ENCODE results near the gene FURIN.
"Not testable (repeated sequence)": the region's sequence is repeated elsewhere in the genome, so short reads cannot be mapped to it uniquely, and the experiment has no call there.

The FURIN gene

DNA sequence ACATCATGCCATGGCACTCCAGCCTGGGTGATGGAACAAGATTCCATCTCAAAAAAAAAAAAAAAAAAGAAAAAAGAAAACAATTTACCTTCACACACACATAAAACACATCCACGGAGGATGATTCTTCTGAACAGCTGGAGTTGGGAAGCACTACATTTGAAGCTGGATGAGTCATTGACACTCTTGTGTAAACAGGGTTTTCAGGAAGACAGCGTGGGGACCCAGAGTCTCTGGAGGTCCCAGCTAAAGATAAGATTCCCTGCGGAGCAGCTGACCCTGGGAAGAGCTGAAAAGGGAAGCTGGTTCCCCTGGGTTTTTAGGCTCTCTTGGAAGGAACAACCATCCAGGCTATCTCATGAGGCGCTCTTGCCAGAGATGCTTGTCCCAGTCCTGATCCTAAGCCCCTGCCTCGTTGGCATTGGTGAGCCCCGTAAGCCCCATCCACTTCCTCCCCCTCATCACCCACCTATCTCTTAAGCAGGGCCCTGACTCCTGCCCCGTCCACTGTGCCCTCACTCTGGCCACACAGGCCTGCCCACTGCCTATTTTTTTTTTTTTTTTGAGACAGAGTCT lies 32.0 kb upstream of the FURIN start:
- peaks cover 2% of the 10 kb centered on the region for H3K36me3 Mint-ChIP-seq (ENCODE audit: low read depth)
- peaks cover 55% of the 10 kb centered on the region for H3K4me1 Mint-ChIP-seq (ENCODE audit: low read depth)
- peak overlapping the region; percentile 85 for H3K27ac Mint-ChIP-seq
- DNase-seq (ENCODE audit: low spot score) = no peak
- peak overlapping the region; percentile 69 for H3K4me3 Mint-ChIP-seq
- no peaks in the 10 kb centered on the region for H3K9me3 Mint-ChIP-seq
- no peaks in the 10 kb centered on the region for H3K27me3 Mint-ChIP-seq (ENCODE audit: low read depth)

DNA sequence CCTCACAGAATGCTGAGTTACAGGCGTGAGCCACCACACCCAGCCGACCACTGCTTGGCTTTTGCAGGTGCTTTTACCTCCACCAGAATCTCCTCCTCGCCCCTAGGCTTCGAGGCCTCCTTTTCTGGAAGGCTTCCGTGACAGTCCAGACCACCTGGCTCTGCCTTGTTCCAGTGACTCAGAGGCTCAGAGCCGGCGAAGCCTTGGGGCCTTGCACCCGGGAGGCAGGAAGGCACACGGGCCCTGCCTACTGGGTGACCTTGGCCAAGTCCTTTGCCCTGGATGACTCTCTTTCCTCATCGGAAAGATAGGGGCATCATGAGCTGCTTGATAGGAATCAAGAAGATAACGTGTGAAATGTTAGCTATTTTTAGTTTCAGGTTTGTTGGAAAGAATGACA lies 31.3 kb upstream of the FURIN start:
- Mint-ChIP-seq H3K4me1 (ENCODE audit: low read depth) (peaks cover 59% of the 10 kb centered on the region), H3K36me3 (ENCODE audit: low read depth) (peaks cover 2% of the 10 kb centered on the region), H3K27me3 (ENCODE audit: low read depth) (no peaks in the 10 kb centered on the region), H3K27ac (peak overlapping the region; percentile 85), H3K9me3 (no peaks in the 10 kb centered on the region), H3K4me3 (peak overlapping the region; percentile 69)
- peak; percentile 73 for DNase-seq (ENCODE audit: low spot score)

DNA sequence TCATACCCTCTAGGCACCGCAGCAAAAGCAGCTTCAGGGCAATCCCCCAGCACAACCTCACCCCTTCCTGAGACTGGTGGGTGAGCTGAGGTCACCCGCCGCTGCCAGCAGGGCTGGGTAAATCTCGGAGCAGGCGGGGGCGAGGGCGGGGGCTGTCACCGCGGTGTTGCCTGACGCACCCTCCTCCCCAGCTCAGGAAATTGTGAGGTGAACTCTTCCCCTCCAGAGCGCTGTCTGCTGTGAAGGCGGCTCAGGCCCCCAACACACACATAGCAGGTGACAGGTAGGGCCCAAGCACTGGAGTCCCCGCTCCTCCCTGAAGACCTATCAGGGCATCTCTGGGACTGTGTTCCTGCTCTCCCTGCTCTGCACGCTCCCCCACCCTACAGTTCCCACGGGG lies 30.2 kb upstream of the FURIN start:
- peak; percentile 93 for DNase-seq (ENCODE audit: low spot score)
- peaks cover 3% of the 10 kb centered on the region for H3K36me3 Mint-ChIP-seq (ENCODE audit: low read depth)
- peaks cover 58% of the 10 kb centered on the region for H3K4me1 Mint-ChIP-seq (ENCODE audit: low read depth)
- no peaks in the 10 kb centered on the region for H3K27me3 Mint-ChIP-seq (ENCODE audit: low read depth)
- H3K4me3 Mint-ChIP-seq = peak overlapping the region; percentile 69
- H3K9me3 Mint-ChIP-seq = no peaks in the 10 kb centered on the region
- H3K27ac Mint-ChIP-seq = peak overlapping the region; percentile 85

DNA sequence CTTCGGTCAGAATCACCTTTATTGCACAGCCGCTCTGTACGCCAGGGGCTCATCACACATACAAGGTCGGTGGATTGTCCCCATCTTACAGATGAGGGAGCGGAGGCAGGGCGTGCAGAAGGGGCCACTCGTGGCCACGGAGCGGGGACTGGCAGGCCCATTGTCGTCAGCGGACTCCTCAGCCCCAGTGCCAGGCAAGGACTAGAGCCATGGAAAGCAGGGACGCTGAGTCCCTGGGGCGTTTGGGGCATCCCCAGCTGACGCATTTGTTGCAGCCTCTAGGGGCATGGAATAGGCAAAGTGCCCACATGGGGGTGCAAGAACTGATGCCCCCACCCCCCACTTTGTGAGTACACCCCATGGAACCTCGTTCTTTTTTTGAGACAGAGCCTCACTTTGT lies 29.8 kb upstream of the FURIN start:
- no peak for DNase-seq (ENCODE audit: low spot score)
- H3K4me3 Mint-ChIP-seq = peak overlapping the region; percentile 69

DNA sequence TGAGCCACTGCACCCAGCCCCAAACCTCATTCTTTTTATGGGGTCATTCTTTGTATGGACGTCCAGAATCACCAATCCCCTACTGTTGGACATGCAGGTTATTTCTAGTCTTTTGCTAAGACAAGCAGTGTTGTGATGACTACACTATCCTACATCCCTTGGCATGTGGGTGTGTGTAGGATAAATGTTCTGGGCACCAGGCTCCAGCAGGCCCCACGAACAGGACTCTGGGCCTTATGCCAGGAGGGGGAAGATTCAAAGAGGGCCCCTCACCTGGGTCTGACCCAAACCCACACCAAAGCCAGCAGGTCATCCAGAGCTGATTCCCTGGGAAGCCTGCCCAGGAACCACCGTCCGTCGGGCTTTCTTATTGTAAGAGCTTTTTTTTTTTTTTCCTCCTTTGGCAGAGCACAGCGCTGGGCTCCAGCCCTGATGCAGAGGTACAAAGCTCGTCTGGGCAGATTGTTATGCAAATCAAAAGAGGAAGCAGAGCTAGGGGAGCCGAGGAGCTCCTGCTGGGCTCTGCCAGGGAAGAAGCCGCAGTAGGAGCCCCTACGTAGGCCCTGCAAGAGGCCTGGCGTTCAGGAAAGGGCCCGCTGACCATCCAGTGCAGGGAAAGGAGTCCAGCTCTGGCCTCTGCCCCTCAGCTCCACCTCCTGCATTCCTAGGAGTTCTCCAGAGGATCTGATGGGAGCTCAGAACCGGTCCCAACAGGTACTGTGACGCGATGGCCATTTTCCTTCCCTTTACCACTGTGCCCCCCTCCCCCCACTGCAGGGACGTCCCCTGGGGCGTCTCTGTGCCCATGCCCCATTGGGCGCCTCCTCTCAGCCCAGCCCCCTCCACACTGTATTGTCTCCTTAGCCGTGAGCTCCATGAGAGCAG lies 29.0 kb upstream of the FURIN start:
- Mint-ChIP-seq H3K27me3 (ENCODE audit: low read depth) (no peaks in the 10 kb centered on the region), H3K4me1 (ENCODE audit: low read depth) (peaks cover 57% of the 10 kb centered on the region), H3K36me3 (ENCODE audit: low read depth) (peaks cover 3% of the 10 kb centered on the region), H3K27ac (peak overlapping the region; percentile 85), H3K9me3 (no peaks in the 10 kb centered on the region), H3K4me3 (peak overlapping the region; percentile 69)
- no peak for DNase-seq (ENCODE audit: low spot score)

More for the DNA sequence above, 29.8 kb upstream of the FURIN start:
- Mint-ChIP-seq H3K27ac (peak overlapping the region; percentile 85), H3K9me3 (no peaks in the 10 kb centered on the region), H3K27me3 (ENCODE audit: low read depth) (no peaks in the 10 kb centered on the region), H3K4me1 (ENCODE audit: low read depth) (peaks cover 56% of the 10 kb centered on the region), H3K36me3 (ENCODE audit: low read depth) (peaks cover 3% of the 10 kb centered on the region)

DNA sequence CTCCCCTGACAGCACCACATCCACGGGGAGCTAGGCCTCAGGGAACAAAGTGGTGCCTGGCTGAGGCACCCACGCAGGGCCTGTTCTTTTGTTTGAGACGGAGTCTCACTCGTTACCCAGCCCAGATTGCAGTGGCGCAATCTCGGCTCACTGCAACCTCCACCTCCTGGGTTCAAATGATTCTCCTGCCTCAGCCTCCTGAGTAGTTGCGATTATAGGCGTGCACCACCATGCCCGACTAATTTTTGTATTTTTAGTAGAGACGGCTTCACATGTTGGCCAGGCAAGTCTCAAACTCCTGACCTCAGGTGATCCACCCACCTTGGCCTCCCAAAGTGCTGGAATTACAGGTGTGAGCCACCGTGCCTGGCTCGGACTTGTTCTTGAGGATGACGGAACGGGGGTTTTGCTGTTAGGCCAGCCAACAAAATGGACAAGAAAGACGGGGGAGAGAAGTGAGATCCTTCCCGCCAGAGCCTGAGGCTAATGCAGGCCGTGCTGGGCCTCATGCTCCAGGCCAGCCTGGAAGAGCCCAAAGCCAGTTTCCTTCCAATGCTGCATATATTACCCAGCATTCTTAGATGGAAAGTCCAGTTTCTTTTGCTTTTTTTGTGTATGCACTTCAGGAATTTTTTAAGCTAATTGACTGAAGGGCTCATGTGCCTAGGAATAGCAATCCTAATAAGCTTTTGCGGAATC lies 28.1 kb upstream of the FURIN start:
- no peak for DNase-seq (ENCODE audit: low spot score)
- H3K4me3 Mint-ChIP-seq = peak overlapping the region; percentile 69

DNA sequence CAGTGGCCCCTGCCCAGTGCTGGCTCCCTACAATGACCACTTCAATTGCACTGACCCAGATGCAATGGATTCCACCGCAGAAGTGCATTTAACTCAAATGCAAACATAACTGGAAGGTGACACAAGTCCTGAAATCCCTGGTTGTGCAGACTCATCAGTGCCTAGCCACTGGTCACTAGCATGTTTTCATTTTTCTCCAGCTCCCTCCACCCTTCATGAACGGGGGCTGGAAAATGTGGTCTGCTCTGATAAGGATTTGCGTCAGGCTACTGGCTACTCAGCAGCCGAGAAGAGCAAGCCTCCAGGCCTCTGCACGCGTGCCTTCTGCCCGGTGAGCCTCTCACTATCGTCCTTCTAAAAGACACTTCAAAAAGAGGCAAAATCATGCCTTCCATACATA lies 27.4 kb upstream of the FURIN start:
- H3K36me3 Mint-ChIP-seq (ENCODE audit: low read depth) = peaks cover 3% of the 10 kb centered on the region
- H3K27ac Mint-ChIP-seq = no peak overlapping the region
- peaks cover 55% of the 10 kb centered on the region for H3K4me1 Mint-ChIP-seq (ENCODE audit: low read depth)
- no peaks in the 10 kb centered on the region for H3K9me3 Mint-ChIP-seq
- no peaks in the 10 kb centered on the region for H3K27me3 Mint-ChIP-seq (ENCODE audit: low read depth)
- peak overlapping the region; percentile 9 for H3K4me3 Mint-ChIP-seq
- no peak for DNase-seq (ENCODE audit: low spot score)

More for the DNA sequence above, 28.1 kb upstream of the FURIN start:
- Mint-ChIP-seq H3K4me1 (ENCODE audit: low read depth) (peaks cover 55% of the 10 kb centered on the region), H3K9me3 (no peaks in the 10 kb centered on the region), H3K36me3 (ENCODE audit: low read depth) (peaks cover 3% of the 10 kb centered on the region), H3K27ac (peak overlapping the region; percentile 85), H3K27me3 (ENCODE audit: low read depth) (no peaks in the 10 kb centered on the region)

DNA sequence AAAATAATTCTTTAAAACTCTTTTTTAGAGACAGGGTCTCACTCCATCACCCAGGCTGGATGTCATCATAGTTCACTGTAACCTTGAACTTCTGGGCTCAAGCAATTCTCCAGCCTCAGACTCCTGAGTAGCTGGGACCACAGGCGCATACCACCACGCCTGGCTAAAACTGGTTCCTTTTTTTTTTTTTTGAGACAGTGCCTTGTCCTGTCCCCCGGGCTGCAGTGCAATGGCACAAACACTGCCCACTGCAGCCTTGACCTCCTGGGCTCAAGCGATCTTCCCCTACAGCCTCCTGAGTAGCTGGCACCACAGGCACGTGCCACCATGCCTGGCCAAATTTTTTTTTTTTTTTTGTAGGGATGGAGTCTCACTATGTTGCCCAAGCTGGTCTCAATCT lies 23.7 kb upstream of the FURIN start:
- Mint-ChIP-seq H3K4me3 (no peak overlapping the region), H3K27ac (peak overlapping the region; percentile 80), H3K4me1 (ENCODE audit: low read depth) (peaks cover 29% of the 10 kb centered on the region), H3K9me3 (no peaks in the 10 kb centered on the region), H3K27me3 (ENCODE audit: low read depth) (no peaks in the 10 kb centered on the region), H3K36me3 (ENCODE audit: low read depth) (peaks cover 10% of the 10 kb centered on the region)
- DNase-seq (ENCODE audit: low spot score) = no peak

DNA sequence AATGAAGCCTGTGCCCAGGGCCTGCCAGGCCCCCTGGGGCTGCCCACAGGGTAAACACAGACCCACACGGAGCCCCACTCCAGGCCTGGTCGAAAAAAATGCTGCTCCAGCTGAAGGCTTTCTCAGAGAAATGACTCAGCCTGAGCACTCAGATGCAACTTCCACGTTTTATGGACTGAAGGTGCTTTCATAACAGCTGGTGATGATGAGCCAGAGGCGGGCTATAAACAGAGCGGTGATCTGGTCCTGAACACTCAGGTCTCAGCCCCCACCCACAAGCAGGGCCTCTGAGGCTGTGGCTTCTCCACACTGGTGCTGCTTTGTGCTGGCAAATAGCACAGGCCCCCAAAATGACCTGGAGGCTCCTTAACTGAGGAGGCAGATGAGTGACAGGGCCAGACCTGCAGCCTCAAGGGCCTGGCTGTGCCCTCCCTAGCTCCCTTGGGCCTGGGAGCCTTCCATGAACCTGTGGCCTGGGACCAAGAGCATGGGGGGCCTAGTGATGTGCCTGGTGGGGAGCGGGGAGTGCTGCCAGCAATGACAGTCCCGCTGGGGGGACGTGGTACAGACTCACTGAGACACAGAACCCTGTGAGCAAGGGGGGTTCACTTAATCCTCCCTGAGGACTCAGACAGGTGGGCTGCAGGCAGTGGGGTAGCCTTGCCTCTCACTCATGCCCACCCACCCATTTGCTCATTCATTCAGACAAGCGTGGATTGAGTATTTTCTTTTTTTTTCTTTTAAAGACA lies 23.0 kb upstream of the FURIN start:
- Mint-ChIP-seq H3K27ac (peak overlapping the region; percentile 80), H3K4me1 (ENCODE audit: low read depth) (peaks cover 26% of the 10 kb centered on the region), H3K36me3 (ENCODE audit: low read depth) (peaks cover 11% of the 10 kb centered on the region), H3K9me3 (no peaks in the 10 kb centered on the region), H3K27me3 (ENCODE audit: low read depth) (no peaks in the 10 kb centered on the region), H3K4me3 (peak overlapping the region; percentile 15)
- DNase-seq (ENCODE audit: low spot score) = peak; percentile 77

DNA sequence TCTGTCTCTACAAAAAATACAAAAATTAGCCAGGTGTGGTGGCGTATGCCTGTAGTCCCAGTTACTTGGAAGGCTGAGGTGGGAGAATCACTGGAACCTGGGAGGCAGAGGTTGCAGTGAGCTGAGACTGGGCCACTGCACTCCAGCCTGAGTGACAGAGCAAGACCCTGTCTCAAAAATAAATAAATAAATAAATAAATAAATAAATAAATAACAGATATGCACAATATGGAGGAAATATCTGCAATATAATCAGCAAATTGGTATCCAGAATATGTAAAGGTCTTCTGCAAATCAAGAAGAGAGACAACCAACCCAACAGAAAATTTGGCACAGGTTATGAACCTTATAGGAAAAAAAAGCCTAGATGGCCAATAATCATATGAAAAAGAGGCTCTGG lies 19.0 kb upstream of the FURIN start:
- peaks cover 52% of the 10 kb centered on the region for H3K4me1 Mint-ChIP-seq (ENCODE audit: low read depth)
- H3K27ac Mint-ChIP-seq; H3K9me3 Mint-ChIP-seq; H3K27me3 Mint-ChIP-seq (ENCODE audit: low read depth); DNase-seq (ENCODE audit: low spot score); H3K4me3 Mint-ChIP-seq: not testable (repeated sequence)
- H3K36me3 Mint-ChIP-seq (ENCODE audit: low read depth) = peaks cover 24% of the 10 kb centered on the region

DNA sequence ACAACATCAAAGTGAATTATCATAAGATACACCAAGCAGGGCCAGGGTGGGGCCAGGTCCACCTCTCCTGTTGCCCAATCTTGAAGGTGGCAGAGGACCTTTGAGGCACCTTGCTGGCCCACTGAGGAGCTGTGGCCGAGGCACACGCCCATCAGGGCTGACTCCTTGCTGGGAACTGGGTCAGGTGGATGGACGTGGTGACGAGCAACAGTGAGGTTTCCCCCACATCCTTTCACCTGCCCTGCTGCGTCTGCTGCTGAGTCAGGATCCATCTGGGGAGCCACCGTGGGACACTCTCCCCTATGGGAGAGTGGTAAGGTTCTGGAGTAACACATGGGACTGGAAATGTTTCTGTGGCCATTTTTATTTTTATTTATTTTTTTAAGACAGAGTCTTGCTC lies 17.3 kb upstream of the FURIN start:
- peaks cover 57% of the 10 kb centered on the region for H3K4me1 Mint-ChIP-seq (ENCODE audit: low read depth)
- peak; percentile 37 for DNase-seq (ENCODE audit: low spot score)
- peaks cover 30% of the 10 kb centered on the region for H3K36me3 Mint-ChIP-seq (ENCODE audit: low read depth)
- H3K4me3 Mint-ChIP-seq = peak overlapping the region; percentile 79
- H3K27me3 Mint-ChIP-seq (ENCODE audit: low read depth) = no peaks in the 10 kb centered on the region
- peak overlapping the region; percentile 90 for H3K27ac Mint-ChIP-seq
- H3K9me3 Mint-ChIP-seq = peaks cover 4% of the 10 kb centered on the region

DNA sequence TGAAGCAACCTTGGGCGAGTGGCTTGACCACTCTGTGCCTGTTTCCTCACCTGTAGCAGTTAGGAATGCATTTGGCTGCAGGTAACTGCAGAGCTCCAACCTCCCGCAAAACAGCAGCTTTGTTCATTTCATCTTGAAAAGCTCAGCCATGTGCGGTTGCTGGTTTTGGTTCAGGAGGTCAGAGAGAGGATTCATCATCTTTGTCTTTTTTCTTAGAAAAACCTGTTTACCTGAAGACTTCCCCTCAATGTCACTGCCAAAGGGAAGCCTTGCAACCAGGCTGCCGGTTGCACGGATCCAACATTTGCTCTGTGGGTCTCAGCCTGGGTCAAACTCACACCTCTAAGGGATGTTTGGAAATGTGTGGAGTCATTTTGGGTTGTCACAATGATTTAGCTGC lies 16.4 kb upstream of the FURIN start:
- H3K4me1 Mint-ChIP-seq (ENCODE audit: low read depth) = peaks cover 62% of the 10 kb centered on the region
- H3K27me3 Mint-ChIP-seq (ENCODE audit: low read depth) = no peaks in the 10 kb centered on the region
- H3K9me3 Mint-ChIP-seq = peaks cover 4% of the 10 kb centered on the region
- peak overlapping the region; percentile 90 for H3K27ac Mint-ChIP-seq
- DNase-seq (ENCODE audit: low spot score) = peak; percentile 35
- peaks cover 26% of the 10 kb centered on the region for H3K36me3 Mint-ChIP-seq (ENCODE audit: low read depth)
- peak overlapping the region; percentile 79 for H3K4me3 Mint-ChIP-seq

DNA sequence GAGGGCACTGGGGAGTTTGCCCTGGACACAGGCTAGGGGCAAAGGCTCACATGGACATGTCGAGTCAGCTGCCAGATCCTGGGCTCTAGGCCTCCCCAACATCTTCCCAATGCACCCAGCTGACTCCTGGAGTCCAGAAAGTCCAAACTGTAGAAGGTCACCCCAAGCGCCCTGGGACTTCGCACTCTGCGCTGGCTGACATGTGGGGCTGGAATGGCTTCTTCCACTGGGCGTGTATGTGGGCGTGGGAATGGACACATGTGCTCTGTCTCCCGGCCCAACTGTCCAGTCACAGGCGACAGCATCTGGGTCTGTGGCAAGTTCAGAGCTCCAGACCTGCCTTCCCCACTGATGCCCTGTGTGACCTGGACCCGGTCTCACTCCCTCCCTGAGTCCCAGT lies 13.2 kb upstream of the FURIN start:
- H3K9me3 Mint-ChIP-seq = peaks cover 4% of the 10 kb centered on the region
- no peak for DNase-seq (ENCODE audit: low spot score)
- H3K4me1 Mint-ChIP-seq (ENCODE audit: low read depth) = peaks cover 80% of the 10 kb centered on the region

More for the DNA sequence above, 13.2 kb upstream of the FURIN start:
- H3K4me3 Mint-ChIP-seq = peak overlapping the region; percentile 18
- H3K36me3 Mint-ChIP-seq (ENCODE audit: low read depth) = peaks cover 22% of the 10 kb centered on the region
- H3K27ac Mint-ChIP-seq = peak overlapping the region; percentile 73
- no peaks in the 10 kb centered on the region for H3K27me3 Mint-ChIP-seq (ENCODE audit: low read depth)
